Panc1 (cell line): Measurements from ENCODE around the gene TMOD1. TPM values are rescaled to one million over a fixed set of nuclear protein-coding genes. Genes with fewer than 3 reads are reported as not detected.

ENCODE experiments used
- ATAC-seq: fragments of 200-7000 bp; cut with Tn5 transposase; 2 replicates; pipeline ENCODE4 v1.9.1; 2020; ENCODE audit warnings: mild to moderate bottlenecking, moderate library complexity
- BruUV-seq: library from RNA; stranded (reverse); fragments of 400-500 nt; replicated peaks from 2 replicates; lab custom pipeline; 2021; lab: Mats Ljungman, UMichigan
- CTCF ChIA-PET: fragments of 300-600 bp; sonication (Branson Sonifier 250); formaldehyde crosslinking; loops from one replicate; lab custom pipeline; 2022; ENCODE audit warnings: antibody characterized with exemption; lab: Charles Lee
- POLR2A ChIA-PET: fragments of 300-600 bp; sonication (Branson Sonifier 250); formaldehyde crosslinking; loops from one replicate; lab custom pipeline; 2022; ENCODE audit warnings: antibody characterized with exemption; lab: Charles Lee
- DNase-seq: peaks from one replicate; pipeline ENCODE4 v3.0.0-alpha.2; 2010; ENCODE audit warnings: low read depth, low spot score
- H3K27ac ChIP-seq: 2 replicates; pipeline ENCODE4 v1.5.1; 2011; ENCODE audit warnings: mild to moderate bottlenecking, low read length, inconsistent platforms
- H3K27me3 ChIP-seq: fragments of 200-500 bp; sonication (Bioruptor generic); 2 replicates; pipeline ENCODE4 v1.6.0; 2014; ENCODE audit warnings: low read length, inconsistent platforms; ENCODE audit not compliant: control insufficient read depth, insufficient read depth
- H3K36me3 ChIP-seq: fragments of 200-500 bp; sonication (Bioruptor generic); 2 replicates; pipeline ENCODE4 v1.5.1; 2014; ENCODE audit warnings: inconsistent platforms, mild to moderate bottlenecking, low read length, moderate library complexity; ENCODE audit not compliant: control insufficient read depth, insufficient read depth
- H3K4me1 ChIP-seq: 2 replicates; pipeline ENCODE4 v1.5.1; 2011; ENCODE audit warnings: inconsistent platforms, mild to moderate bottlenecking, low read length, moderate library complexity; ENCODE audit not compliant: control insufficient read depth, insufficient read depth
- H3K4me3 ChIP-seq, 2 experiments: 2 replicates each; pipeline ENCODE4 v1.5.1; 2011 to 2012; ENCODE audit warnings: low read depth in 2 of 2, low read length in 2 of 2, mild to moderate bottlenecking in 2 of 2, inconsistent platforms in 1 of 2, moderate library complexity in 1 of 2
- H3K9me3 ChIP-seq: fragments of 200-500 bp; sonication (Bioruptor generic); 2 replicates; pipeline ENCODE4 v1.5.1; 2014; ENCODE audit warnings: low read depth, mild to moderate bottlenecking, inconsistent platforms, low read length, moderate library complexity; ENCODE audit not compliant: control insufficient read depth, insufficient read depth
- CTCF ChIP-seq: fragments of 450-650 bp; IDR thresholded peaks from 2 replicates; pipeline ENCODE4 v1.5.1; 2017; ENCODE audit warnings: mild to moderate bottlenecking
- POLR2AphosphoS5 ChIP-seq: IDR thresholded peaks from 2 replicates; pipeline ENCODE4 v1.6.1; 2012; ENCODE audit warnings: mild to moderate bottlenecking, low read depth, low read length, moderate library complexity
- REST ChIP-seq, 2 experiments: IDR thresholded peaks; 2 replicates each; pipeline ENCODE4 v1.6.1; 2011 to 2012; ENCODE audit warnings: low read depth in 2 of 2, control low read depth in 1 of 2, low read length in 1 of 2, mild to moderate bottlenecking in 1 of 2, moderate library complexity in 1 of 2; ENCODE audit not compliant: insufficient read depth in 1 of 2
- SIN3A ChIP-seq: IDR thresholded peaks from 2 replicates; pipeline ENCODE4 v1.6.1; 2012; ENCODE audit warnings: low read depth, mild to moderate bottlenecking, low read length, moderate library complexity, borderline replicate concordance; ENCODE audit not compliant: insufficient read depth
- TCF7L2 ChIP-seq: IDR thresholded peaks from 2 replicates; pipeline ENCODE4 v1.6.1; 2011; ENCODE audit warnings: mild to moderate bottlenecking, low read depth, low read length, inconsistent platforms
- in situ Hi-C: cut with HindIII; loops from 2 replicates; pipeline ENCODE4 v1.10.0; 2016; ENCODE audit warnings: low sequenced_read_pairs, low pct_unique_long_range_greater_than_20kb
- intact Hi-C: fragments of 100-400 bp; cut with micrococcal nuclease; formaldehyde crosslinking; loops from one replicate; pipeline ENCODE4 v1.10.0; 2022; ENCODE audit not compliant: unreplicated experiment
- total RNA-seq: library from RNA; stranded (reverse); gene quantifications from one replicate; pipeline ENCODE4 v1.2.1, GENCODE V29; 2021; ENCODE audit not compliant: unreplicated experiment

TMOD1 gene
- total RNA-seq, 1 experiment from 2014 or later, result 1.4 TPM

GRCh38 chr9:97567182-97567893, 65.9 kb downstream of the TMOD1 start:
- no peak for DNase-seq
- intact Hi-C loops (no loop called here), in situ Hi-C loops (no loop called here)
- Histone ChIP-seq H3K36me3 (no peaks in the 10 kb centered on the region), H3K9me3 (no peaks in the 10 kb centered on the region), H3K4me3 (no peak overlapping the region), H3K4me1 (0 out of 2 replicates have a peak, but pooled peaks cover 4% of the 10 kb centered on the region), H3K27ac (no peak overlapping the region), H3K27me3 (no peaks in the 10 kb centered on the region)
- ChIA-PET CTCF (no interaction called here), POLR2A (no interaction called here)
- TF ChIP-seq CTCF (no peak), REST (IDR thresholded peaks at IDR 0.05; ENCODE audit: insufficient read depth in 1 of 2, low read depth in 2 of 2, low read length in 1 of 2) (no peak), SIN3A (no peak)
- no peak for ATAC-seq
- BruUV-seq, result no TSS peak

- ChIA-PET CTCF (no interaction called here), POLR2A (no interaction called here)
- no TSS peak for BruUV-seq
- in situ Hi-C loops, result no loop called here
- no peaks in the 10 kb centered on the region for H3K27me3 ChIP-seq
- intact Hi-C loops, result no loop called here
- no peaks in the 10 kb centered on the region for H3K9me3 ChIP-seq
- H3K4me1 ChIP-seq, result 0 out of 2 replicates have a peak, but pooled peaks cover 4% of the 10 kb centered on the region
- H3K27ac ChIP-seq, result no peak overlapping the region
- DNase-seq (no peak), ATAC-seq (no peak)
- no peak overlapping the region for H3K4me3 ChIP-seq
- TF ChIP-seq POLR2AphosphoS5, result no peak
- TF ChIP-seq SIN3A, result no peak
- TF ChIP-seq TCF7L2, result no peak
- no peak for TF ChIP-seq CTCF
- no peak for TF ChIP-seq REST (IDR thresholded peaks at IDR 0.05; ENCODE audit: insufficient read depth in 1 of 2, low read depth in 2 of 2, low read length in 1 of 2)
- H3K36me3 ChIP-seq, result no peaks in the 10 kb centered on the region
Measured at GRCh38 chr9:97567894-97568202, 66.4 kb downstream of the TMOD1 start.
